CD4-positive, CD25-positive, alpha-beta regulatory T cell (primary cell): ENCODE results near the gene GALNT15. TPM values are rescaled to one million over a fixed set of nuclear protein-coding genes. Genes with fewer than 3 reads are reported as not detected.
A peak's percentile ranks its signal among the peaks of the same experiment; 100 is the strongest.

Experiments used
- ATAC-seq, 2 donors: fragments of 150-1000 bp; cut with Tn5 transposase; one replicate each; pipeline ENCODE4 v1.10.0; 2021; ENCODE audit warnings: low read depth in 2 of 2, moderate number of reproducible peaks in 2 of 2, moderate library complexity in 1 of 2
- DNase-seq, 3 donors: peaks; one replicate each; pipeline versions ENCODE4 v3.0.0 to v3.0.0-alpha.2; 2012 to 2022; ENCODE audit warnings: mixed read lengths in 1 of 3
- H3K27ac ChIP-seq: one replicate; pipeline ENCODE4 v1.7.0; 2013; ENCODE audit warnings: mild to moderate bottlenecking, low read length; ENCODE audit not compliant: insufficient read depth, poor library complexity, severe bottlenecking
- H3K27me3 ChIP-seq: one replicate; pipeline ENCODE4 v1.7.0; 2013; ENCODE audit warnings: low read length; ENCODE audit not compliant: control insufficient read depth, insufficient read depth
- H3K36me3 ChIP-seq: one replicate; pipeline ENCODE4 v1.7.0; 2013; ENCODE audit warnings: mild to moderate bottlenecking, low read length, moderate library complexity; ENCODE audit not compliant: control insufficient read depth, insufficient read depth
- H3K4me1 ChIP-seq: 2 replicates; pipeline ENCODE4 v1.7.0; 2013; ENCODE audit warnings: mild to moderate bottlenecking, low read length; ENCODE audit not compliant: insufficient read depth, control insufficient read depth, poor library complexity, severe bottlenecking
- H3K4me3 ChIP-seq: one replicate; pipeline ENCODE4 v1.7.0; 2013; ENCODE audit warnings: low read depth, mild to moderate bottlenecking, low read length, moderate library complexity
- H3K9me3 ChIP-seq, 2 experiments: 1 replicate in 1 of 2; 2 replicates in 1 of 2; pipeline ENCODE4 v1.7.0; 2013; ENCODE audit warnings: low read length in 2 of 2, mild to moderate bottlenecking in 1 of 2, moderate library complexity in 1 of 2; ENCODE audit not compliant: control insufficient read depth in 2 of 2
- H3K27ac Mint-ChIP-seq, 3 donors: one replicate each; pipeline ENCODE4 v1.8.0; 2020 to 2022; ENCODE audit warnings: mild to moderate bottlenecking in 3 of 3, mixed read lengths in 3 of 3, moderate library complexity in 2 of 3
- H3K27me3 Mint-ChIP-seq: one replicate; pipeline ENCODE4 v1.8.0; 2022; ENCODE audit warnings: mild to moderate bottlenecking, mixed read lengths
- H3K36me3 Mint-ChIP-seq: one replicate; pipeline ENCODE4 v1.8.0; 2020; ENCODE audit warnings: mixed read lengths
- H3K4me1 Mint-ChIP-seq, 4 donors: one replicate each; pipeline ENCODE4 v1.8.0; 2020 to 2022; ENCODE audit warnings: mixed read lengths in 4 of 4, mild to moderate bottlenecking in 1 of 4
- H3K4me3 Mint-ChIP-seq, 4 donors: one replicate each; pipeline ENCODE4 v1.8.0; 2020 to 2022; ENCODE audit warnings: mild to moderate bottlenecking in 4 of 4, mixed read lengths in 4 of 4, moderate library complexity in 3 of 4
- H3K9me3 Mint-ChIP-seq, 7 donors: one replicate each; pipeline ENCODE4 v1.8.0; 2020 to 2022; ENCODE audit warnings: mixed read lengths in 7 of 7, mild to moderate bottlenecking in 3 of 7, moderate library complexity in 2 of 7
- polyA plus RNA-seq, 4 donors: library from polyadenylated mRNA; unstranded; fragments of 300-500 nt; fragmentation: Illumina TruSeq; gene quantifications; one replicate each; pipeline ENCODE4 v1.2.3, GENCODE V29; 2021
- total RNA-seq: library from RNA; stranded (reverse); gene quantifications from one replicate; pipeline ENCODE4 v1.2.3, GENCODE V29; 2022

GALNT15 gene
- total and polyA plus RNA-seq, 5 donors from 2014 or later = not detected

GRCh38 chr3:16168211-16168610, 6.3 kb upstream of the GALNT15 start:
- Mint-ChIP-seq H3K4me3 (no peak overlapping the region), H3K9me3 (peaks cover 0 to 15% (median 6%) of the 10 kb centered on the region in 7 donors), H3K27ac (no peak overlapping the region), H3K27me3 (peaks cover 21% of the 10 kb centered on the region), H3K36me3 (peaks cover 5% of the 10 kb centered on the region), H3K4me1 (peaks cover 0 to 6% (median 0%) of the 10 kb centered on the region in 4 donors)
- H3K27me3 ChIP-seq = peaks cover 11% of the 10 kb centered on the region
- no peaks in the 10 kb centered on the region for H3K36me3 ChIP-seq
- no peaks in the 10 kb centered on the region for H3K9me3 ChIP-seq
- H3K4me3 ChIP-seq = no peak overlapping the region
- ATAC-seq = no peak
- no peak for DNase-seq
- H3K27ac ChIP-seq = no peak overlapping the region
- no peaks in the 10 kb centered on the region for H3K4me1 ChIP-seq

- no peaks in the 10 kb centered on the region for H3K36me3 ChIP-seq
- Mint-ChIP-seq H3K27ac (no peak overlapping the region), H3K4me3 (no peak overlapping the region), H3K27me3 (peaks cover 27% of the 10 kb centered on the region), H3K9me3 (no peaks in the 10 kb centered on the region), H3K4me1 (no peaks in the 10 kb centered on the region), H3K36me3 (no peaks in the 10 kb centered on the region)
- DNase-seq = no peak
- H3K27ac ChIP-seq = no peak overlapping the region
- H3K4me3 ChIP-seq = no peak overlapping the region
- H3K9me3 ChIP-seq = no peaks in the 10 kb centered on the region
- peaks cover 5% of the 10 kb centered on the region for H3K27me3 ChIP-seq
- ATAC-seq = no peak
- H3K4me1 ChIP-seq = no peaks in the 10 kb centered on the region
Observed at GRCh38 chr3:16171009-16171408, 3.5 kb upstream of the GALNT15 start.

- H3K36me3 ChIP-seq = no peaks in the 10 kb centered on the region
- ATAC-seq (no peak), DNase-seq (no peak)
- H3K27ac ChIP-seq = no peak overlapping the region
- no peaks in the 10 kb centered on the region for H3K4me1 ChIP-seq
- peaks cover 4% of the 10 kb centered on the region for H3K27me3 ChIP-seq
- Mint-ChIP-seq H3K4me1 (no peaks in the 10 kb centered on the region), H3K27me3 (peaks cover 26% of the 10 kb centered on the region), H3K9me3 (no peaks in the 10 kb centered on the region), H3K36me3 (no peaks in the 10 kb centered on the region), H3K4me3 (no peak overlapping the region), H3K27ac (no peak overlapping the region)
- no peak overlapping the region for H3K4me3 ChIP-seq
- H3K9me3 ChIP-seq = no peaks in the 10 kb centered on the region
Observed at GRCh38 chr3:16171825-16172224, 2.7 kb upstream of the GALNT15 start.

- H3K4me3 Mint-ChIP-seq = no peak overlapping the region
- no peak overlapping the region for H3K4me3 ChIP-seq
- peaks cover 0 to 4% (median under 1%) of the 10 kb centered on the region in 4 donors for H3K4me1 Mint-ChIP-seq
- no peaks in the 10 kb centered on the region for H3K36me3 Mint-ChIP-seq
- ATAC-seq (no peak), DNase-seq (no peak)
- no peaks in the 10 kb centered on the region for H3K36me3 ChIP-seq
- H3K9me3 Mint-ChIP-seq = no peaks in the 10 kb centered on the region
- no peaks in the 10 kb centered on the region for H3K4me1 ChIP-seq
- H3K27me3 ChIP-seq = peaks cover 7% of the 10 kb centered on the region
- peaks cover 25% of the 10 kb centered on the region for H3K27me3 Mint-ChIP-seq
- no peak overlapping the region for H3K27ac ChIP-seq
- H3K9me3 ChIP-seq = no peaks in the 10 kb centered on the region
- no peak overlapping the region for H3K27ac Mint-ChIP-seq
Observed at GRCh38 chr3:16173283-16174025, 1.0 kb upstream of the GALNT15 start.

GRCh38 chr3:16174026-16174355, 489 bp upstream of the GALNT15 start:
- H3K27ac Mint-ChIP-seq = no peak overlapping the region

GRCh38 chr3:16174976-16175901, 759 bp downstream of the GALNT15 start:
- no peaks in the 10 kb centered on the region for H3K36me3 Mint-ChIP-seq
- H3K4me1 Mint-ChIP-seq = peaks cover 0 to 6% (median 3%) of the 10 kb centered on the region in 4 donors

More at GRCh38 chr3:16174026-16174355, 489 bp upstream of the GALNT15 start:
- Mint-ChIP-seq H3K9me3 (no peaks in the 10 kb centered on the region), H3K27me3 (peaks cover 29% of the 10 kb centered on the region), H3K4me1 (peaks cover 0 to 6% (median 3%) of the 10 kb centered on the region in 4 donors), H3K4me3 (no peak overlapping the region), H3K36me3 (no peaks in the 10 kb centered on the region)
- H3K27ac ChIP-seq = no peak overlapping the region
- no peaks in the 10 kb centered on the region for H3K4me1 ChIP-seq
- ATAC-seq (no peak), DNase-seq (no peak)
- no peak overlapping the region for H3K4me3 ChIP-seq
- H3K9me3 ChIP-seq = no peaks in the 10 kb centered on the region
- H3K36me3 ChIP-seq = no peaks in the 10 kb centered on the region
- H3K27me3 ChIP-seq = peaks cover 7% of the 10 kb centered on the region

GRCh38 chr3:16176391-16177030, 2.0 kb downstream of the GALNT15 start:
- no peaks in the 10 kb centered on the region for H3K4me1 ChIP-seq
- Mint-ChIP-seq H3K9me3 (no peaks in the 10 kb centered on the region), H3K27me3 (peaks cover 23% of the 10 kb centered on the region), H3K27ac (peak overlapping the region in 1 of 3 donors; percentile 46), H3K4me3 (no peak overlapping the region), H3K36me3 (no peaks in the 10 kb centered on the region), H3K4me1 (peaks cover 0 to 6% (median 3%) of the 10 kb centered on the region in 4 donors)
- ATAC-seq (no peak), DNase-seq (no peak)
- no peak overlapping the region for H3K27ac ChIP-seq
- peaks cover 7% of the 10 kb centered on the region for H3K27me3 ChIP-seq
- H3K36me3 ChIP-seq = no peaks in the 10 kb centered on the region
- no peaks in the 10 kb centered on the region for H3K9me3 ChIP-seq
- H3K4me3 ChIP-seq = no peak overlapping the region

More at GRCh38 chr3:16174976-16175901, 759 bp downstream of the GALNT15 start:
- no peak overlapping the region for H3K4me3 Mint-ChIP-seq
- H3K9me3 Mint-ChIP-seq = no peaks in the 10 kb centered on the region
- H3K27me3 ChIP-seq = peaks cover 7% of the 10 kb centered on the region
- no peak overlapping the region for H3K27ac Mint-ChIP-seq
- no peaks in the 10 kb centered on the region for H3K9me3 ChIP-seq
- H3K27ac ChIP-seq = no peak overlapping the region
- H3K4me1 ChIP-seq = no peaks in the 10 kb centered on the region
- H3K36me3 ChIP-seq = no peaks in the 10 kb centered on the region
- peaks cover 29% of the 10 kb centered on the region for H3K27me3 Mint-ChIP-seq
- H3K4me3 ChIP-seq = no peak overlapping the region
- no peak for ATAC-seq
- DNase-seq = no peak
